Measurements from ENCODE around the gene SHOX. TPM values are rescaled to one million over a fixed set of nuclear protein-coding genes. Genes with fewer than 3 reads are reported as not detected.

The SHOX gene
- total and polyA plus RNA-seq, 10 of the 15 experiments (the other 5 are each of a cell fraction or from before 2014, with no cell fraction given): 0.42 TPM; not detected in 9

GRCh38 chrX:581066-581465, 49.5 kb upstream of the SHOX start:
- 0% methylated on average over 1 of the region's 1 CpG for WGBS (ENCODE audit: insufficient coverage, insufficient replicate concordance, low lambda C conversion rate, missing lambda C conversion rate)
- no peaks in the 10 kb centered on the region for H3K79me2 ChIP-seq (ENCODE audit: control insufficient read depth, insufficient read depth, low read length)
- no peak overlapping the region for H3K27ac ChIP-seq (ENCODE audit: control insufficient read depth, insufficient read depth)
- no peak overlapping the region for H3K9ac ChIP-seq (ENCODE audit: control insufficient read depth, insufficient read depth, low read length)
- in situ Hi-C loops (cut with MboI) (no loop called here), intact Hi-C loops (cut with micrococcal nuclease; ENCODE audit: unreplicated experiment) (no loop called here)
- ChIA-PET CTCF (no interaction called here), SMC1A (ENCODE audit: uncharacterized antibody, unreplicated experiment) (no interaction called here), RAD21 (ENCODE audit: unreplicated experiment) (no interaction called here), POLR2A (no interaction called here)
- no peak for FAIRE-seq
- no peaks in the 10 kb centered on the region for H3K27me3 ChIP-seq (replicated peaks in 1 of 2; ENCODE audit: control insufficient read depth in 2 of 2, insufficient read depth in 2 of 2, low read length in 1 of 2)
- no TSS peak for BruUV-seq (replicated peaks)
- no peaks in the 10 kb centered on the region for H4K20me1 ChIP-seq (ENCODE audit: control insufficient read depth, insufficient read depth)
- ATAC-seq: no peak
- DNase-seq (ENCODE audit: low read depth, low spot score): no peak
- H3K36me3 ChIP-seq (ENCODE audit: control insufficient read depth in 2 of 2, insufficient read depth in 2 of 2, low read length in 1 of 2): no peaks in the 10 kb centered on the region
- TF ChIP-seq SMAD5 (IDR thresholded peaks at IDR 0.05; ENCODE audit: low read depth): no peak
- no peak for TF ChIP-seq JUNB (IDR thresholded peaks at IDR 0.05)
- no peak for TF ChIP-seq CREM (IDR thresholded peaks at IDR 0.05; ENCODE audit: low read depth)
- TF ChIP-seq RFX5 (IDR thresholded peaks at IDR 0.05; ENCODE audit: low read depth, low read length): no peak
- no peak for TF ChIP-seq ZSCAN29 (IDR thresholded peaks at IDR 0.05)
- no peak for TF ChIP-seq PAX5 (IDR thresholded peaks at IDR 0.05; ENCODE audit: borderline replicate concordance, low read depth, low read length)
- H3K4me1 ChIP-seq (ENCODE audit: control insufficient read depth, insufficient read depth, low read length): no peaks in the 10 kb centered on the region
- no peaks in the 10 kb centered on the region; the same call in 2 of the 3 replicates for H3K9me3 ChIP-seq (replicated peaks; ENCODE audit: control insufficient read depth, insufficient read depth, low read length)
- no peak overlapping the region for H3K4me2 ChIP-seq (ENCODE audit: control insufficient read depth, insufficient read depth)
- H2AFZ ChIP-seq (ENCODE audit: control insufficient read depth, low read depth, low read length): no peak overlapping the region
- H3K4me3 ChIP-seq: no peak overlapping the region

- no peak overlapping the region for H3K4me3 ChIP-seq
- in situ Hi-C loops (cut with MboI): no loop called here
- ATAC-seq: no peak
Measured at GRCh38 chrX:581720-582298, 48.8 kb upstream of the SHOX start.

More at GRCh38 chrX:581720-582298, 48.8 kb upstream of the SHOX start:
- Histone ChIP-seq H3K9me3 (replicated peaks; ENCODE audit: control insufficient read depth, insufficient read depth, low read length) (no peaks in the 10 kb centered on the region; the same call in 2 of the 3 replicates), H3K4me2 (ENCODE audit: control insufficient read depth, insufficient read depth) (no peak overlapping the region), H3K27ac (ENCODE audit: control insufficient read depth, insufficient read depth) (no peak overlapping the region), H3K36me3 (ENCODE audit: control insufficient read depth in 2 of 2, insufficient read depth in 2 of 2, low read length in 1 of 2) (no peaks in the 10 kb centered on the region), H3K9ac (ENCODE audit: control insufficient read depth, insufficient read depth, low read length) (no peak overlapping the region), H3K79me2 (ENCODE audit: control insufficient read depth, insufficient read depth, low read length) (no peaks in the 10 kb centered on the region), H2AFZ (ENCODE audit: control insufficient read depth, low read depth, low read length) (no peak overlapping the region), H3K4me1 (ENCODE audit: control insufficient read depth, insufficient read depth, low read length) (no peaks in the 10 kb centered on the region), H4K20me1 (ENCODE audit: control insufficient read depth, insufficient read depth) (no peaks in the 10 kb centered on the region), H3K27me3 (replicated peaks in 1 of 2; ENCODE audit: control insufficient read depth in 2 of 2, insufficient read depth in 2 of 2, low read length in 1 of 2) (no peaks in the 10 kb centered on the region)
- ChIA-PET POLR2A (no interaction called here), CTCF (no interaction called here), RAD21 (ENCODE audit: unreplicated experiment) (no interaction called here), SMC1A (ENCODE audit: uncharacterized antibody, unreplicated experiment) (no interaction called here)
- no TSS peak for BruUV-seq (replicated peaks)
- intact Hi-C loops (cut with micrococcal nuclease; ENCODE audit: unreplicated experiment): no loop called here
- 43% methylated on average over 7 of the region's 7 CpGs for WGBS (ENCODE audit: insufficient coverage, insufficient replicate concordance, low lambda C conversion rate, missing lambda C conversion rate)
- no peak for DNase-seq (ENCODE audit: low read depth, low spot score)
- no peak for TF ChIP-seq CHD1 (IDR thresholded peaks at IDR 0.05; ENCODE audit: low read depth, low read length)
- no peak for TF ChIP-seq RELA (IDR thresholded peaks at IDR 0.05; ENCODE audit: borderline replicate concordance, partially characterized antibody)
- no peak for TF ChIP-seq FOXM1 (IDR thresholded peaks at IDR 0.05; ENCODE audit: low read depth, low read length)
- no peak for TF ChIP-seq ASH2L (IDR thresholded peaks at IDR 0.05; ENCODE audit: borderline replicate concordance, low read depth)
- no peak for TF ChIP-seq ZBTB40 (IDR thresholded peaks at IDR 0.05; ENCODE audit: borderline replicate concordance)
- no peak for TF ChIP-seq CREB1 (IDR thresholded peaks at IDR 0.05; ENCODE audit: low read depth)
- no peak for TF ChIP-seq NFYB (IDR thresholded peaks at IDR 0.05; ENCODE audit: insufficient read depth, low read depth, low read length)
- no peak for TF ChIP-seq NFXL1 (IDR thresholded peaks at IDR 0.05; ENCODE audit: borderline replicate concordance)
- TF ChIP-seq POLR2AphosphoS2 (IDR thresholded peaks at IDR 0.05; ENCODE audit: low read depth, low read length): no peak
- no peak for FAIRE-seq

Data from GM12878 (cell line).